Kidney tubule cell (primary cell): ENCODE data around the gene MPRIP.

Source experiments
- DNase-seq: peaks from one replicate; pipeline ENCODE4 v3.0.0-alpha.2; 2018; ENCODE audit warnings: low spot score

MPRIP gene

DNA sequence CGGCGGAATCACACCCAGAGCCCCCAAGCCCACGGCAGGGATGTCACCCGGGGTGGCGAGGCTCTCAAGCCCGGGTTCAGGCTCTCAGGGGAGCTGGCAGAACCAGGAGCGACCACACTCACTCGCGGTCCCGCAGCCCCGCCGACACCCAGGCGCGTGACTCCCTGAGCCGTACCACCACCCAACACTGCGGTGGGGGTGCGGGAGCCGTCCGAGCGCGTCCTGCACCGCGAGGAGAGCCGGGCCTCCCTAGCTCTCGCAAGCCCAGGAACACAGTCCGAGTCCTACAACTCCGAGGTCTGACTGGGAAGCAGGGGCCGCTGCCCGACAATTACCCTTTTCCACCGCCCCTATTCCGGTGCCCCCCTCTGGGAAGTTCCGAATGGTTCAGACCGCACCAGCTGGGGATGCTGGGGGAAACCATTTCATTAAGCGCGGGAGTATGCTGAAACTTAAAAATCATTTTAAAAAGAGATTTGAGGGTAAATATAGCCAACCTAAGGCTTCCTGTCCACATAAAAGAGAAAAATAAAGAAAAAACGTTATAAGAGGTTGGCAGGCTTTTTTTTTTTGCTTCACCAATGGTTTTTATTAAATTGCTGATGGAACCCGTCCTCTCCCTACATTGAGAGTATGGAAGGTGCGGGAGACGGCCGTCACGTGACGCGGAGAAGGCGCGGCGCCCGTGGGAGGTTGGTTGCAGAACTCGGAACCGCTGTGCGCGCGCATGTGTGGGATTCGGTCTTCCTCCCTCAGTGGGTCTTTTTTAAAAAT, 195.0 kb downstream of the MPRIP start, which contains the start of gene FLCN:
TSS of gene FLCN (minus strand) at position 143 of the 774 bp plus-strand sequence. CDS start 9,031 bp downstream, outside the sequence.
- peak; percentile 89 for DNase-seq

DNA sequence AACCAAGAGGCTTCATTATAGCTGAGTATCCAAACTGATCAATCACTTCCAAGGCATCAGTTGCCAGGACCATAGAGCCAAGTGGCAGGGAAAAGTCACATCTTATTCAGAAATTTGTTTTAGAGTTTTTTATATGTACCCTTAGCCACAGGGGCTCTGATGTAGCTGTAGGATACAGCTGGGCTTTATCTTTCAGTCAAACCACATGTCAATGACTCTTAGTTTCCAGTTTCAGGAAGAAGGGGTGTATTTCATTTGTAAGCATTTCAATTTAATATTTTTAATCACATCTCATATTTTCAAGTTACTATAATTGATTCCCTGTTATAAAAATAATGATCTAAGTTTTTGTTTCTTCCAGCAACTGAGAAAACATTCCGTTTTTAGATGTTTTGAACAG, 197.6 kb downstream of the MPRIP start:
- no peak for DNase-seq

DNA sequence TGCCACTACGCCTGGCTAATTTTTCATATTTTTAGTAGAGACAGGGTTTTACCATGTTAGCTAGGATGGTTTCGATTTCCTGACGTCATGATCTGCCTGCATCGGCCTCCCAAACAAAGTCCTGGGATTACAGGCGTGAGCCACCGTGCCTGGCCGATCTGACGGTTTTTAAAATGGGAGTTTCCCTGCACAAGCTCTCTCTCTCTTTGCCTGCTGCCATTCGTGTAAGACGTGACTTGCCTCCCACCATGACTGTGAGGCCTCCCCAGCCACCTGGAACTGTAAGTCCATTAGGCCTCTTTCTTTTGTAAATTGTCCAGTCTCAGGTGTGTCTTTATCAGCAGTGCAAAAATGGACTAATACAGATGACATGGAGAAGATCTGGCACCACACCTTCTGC, 199.4 kb downstream of the MPRIP start:
- no peak for DNase-seq

DNA sequence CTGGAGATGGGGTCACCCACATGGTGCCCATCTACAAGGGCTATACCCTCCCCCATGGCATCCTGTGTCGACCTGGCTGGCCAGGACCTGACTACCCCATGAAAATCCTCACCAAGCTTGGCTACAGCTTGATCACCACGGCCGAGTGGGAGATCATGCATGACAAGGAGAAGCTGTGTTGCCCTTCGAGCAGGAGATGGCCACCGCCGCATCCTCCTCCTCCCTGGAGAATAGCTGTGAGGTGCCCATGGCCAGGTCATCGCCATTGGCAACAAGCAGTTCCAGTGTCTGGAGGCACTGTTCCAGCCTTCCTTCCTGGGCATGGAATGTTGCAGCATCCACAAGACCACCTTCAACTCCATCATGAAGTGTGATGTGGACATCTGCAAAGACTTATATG, 200.0 kb downstream of the MPRIP start:
- no peak for DNase-seq
